GM19455 (cell line): ENCODE results near the gene RASSF8.

ENCODE experiments used
- ATAC-seq: cut with Tn5 transposase; IDR thresholded peaks from one replicate; pipeline ENCODE4 v1.9.1; 2021; ENCODE audit not compliant: unreplicated experiment

Gene RASSF8

GRCh38 chr12:26027401-26027800 lies 68.9 kb downstream of the RASSF8 start:
- no peak for ATAC-seq

DNA sequence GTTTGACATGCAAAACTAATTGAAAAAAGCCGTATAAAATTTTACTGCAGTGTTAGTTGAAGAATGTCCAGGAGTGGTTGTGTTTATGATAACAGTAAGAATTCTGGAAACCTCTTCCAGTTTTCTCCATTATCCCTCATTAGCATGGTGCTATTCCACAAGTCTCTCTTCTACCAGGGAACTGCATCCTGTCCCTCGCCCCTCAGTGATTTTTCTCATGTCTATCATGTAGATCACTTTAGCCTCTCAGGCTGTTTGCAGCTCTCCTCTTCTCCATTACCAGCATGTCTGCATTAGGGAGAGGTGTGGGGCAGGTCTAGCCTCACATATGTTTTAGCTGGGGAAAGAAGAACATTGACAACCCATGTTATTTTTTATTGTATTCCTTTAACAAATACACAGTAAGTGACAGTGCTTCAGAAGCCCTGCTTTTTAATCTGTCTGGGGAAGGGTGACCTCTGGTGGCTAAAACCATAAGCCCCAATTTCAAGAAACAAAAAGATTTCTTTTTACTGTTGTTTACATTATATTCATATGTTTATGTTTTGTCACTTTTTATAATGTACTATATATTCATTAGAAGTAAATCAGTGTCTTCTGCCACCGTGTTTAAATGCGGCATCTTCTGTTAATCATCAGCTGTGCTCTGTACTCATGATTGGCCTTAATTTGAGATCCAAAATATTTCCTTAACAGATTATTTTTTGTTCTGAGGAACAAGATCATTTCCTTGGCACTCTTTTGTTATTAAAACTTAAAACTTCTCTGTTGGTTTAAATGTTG lies 70.7 kb downstream of the RASSF8 start:
- no peak for ATAC-seq

DNA sequence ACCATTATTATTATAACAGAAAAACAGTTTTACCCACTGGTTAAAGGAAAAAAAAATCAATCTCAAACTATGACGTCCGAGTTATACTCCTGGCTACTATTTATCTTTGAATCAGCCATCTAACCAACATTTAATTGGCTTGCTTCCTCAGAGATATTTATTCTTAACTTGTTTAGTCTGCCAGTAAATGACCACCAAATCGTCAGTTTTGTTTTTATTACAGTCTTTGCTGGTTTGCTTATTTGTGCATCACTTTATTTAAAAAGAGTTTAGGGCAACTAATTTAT lies 71.2 kb downstream of the RASSF8 start:
- no peak for ATAC-seq

- ATAC-seq: no peak
These were observed 71.9 kb downstream of the RASSF8 start for GRCh38 chr12:26030371-26030770.

DNA sequence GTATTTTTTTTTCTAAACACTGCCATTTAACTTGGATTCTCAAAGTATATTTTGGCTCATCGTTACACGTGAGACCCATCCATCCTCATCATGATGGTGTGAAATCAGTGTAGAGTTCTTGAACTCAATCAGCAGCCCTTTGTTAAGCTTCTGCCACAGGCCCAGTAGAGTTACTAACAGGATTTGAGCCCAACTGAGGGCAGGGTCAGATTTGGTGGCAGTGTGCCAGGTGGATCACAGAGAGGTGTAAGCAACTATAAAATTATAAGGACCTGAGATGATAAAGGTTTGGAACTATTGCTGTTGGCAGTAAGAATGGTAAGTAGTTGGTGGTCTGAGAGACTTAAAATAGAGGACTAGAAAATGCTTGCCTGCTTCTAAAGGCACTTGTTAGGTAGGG lies 72.8 kb downstream of the RASSF8 start:
- no peak for ATAC-seq

DNA sequence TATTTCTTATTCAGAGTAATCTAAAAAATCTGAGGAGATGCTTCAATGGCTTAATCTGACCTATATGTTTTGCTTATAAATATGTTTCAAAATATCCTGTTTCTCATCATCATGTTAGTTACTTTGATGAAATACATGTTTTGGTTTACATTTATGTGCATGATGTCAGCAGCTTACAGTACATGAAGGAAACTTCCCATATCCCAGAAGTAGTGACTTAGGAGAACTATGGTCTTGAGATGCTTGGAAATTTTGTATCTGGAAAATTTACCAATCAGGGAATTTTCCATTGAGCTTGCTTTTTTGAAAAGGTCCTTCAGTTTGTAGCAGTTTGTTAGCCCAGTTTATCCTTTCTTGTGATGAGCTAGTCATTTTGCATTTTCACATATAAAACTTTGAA lies 73.3 kb downstream of the RASSF8 start:
- ATAC-seq: no peak

- ATAC-seq: no peak
These were observed 73.8 kb downstream of the RASSF8 start for GRCh38 chr12:26032290-26032689.

DNA sequence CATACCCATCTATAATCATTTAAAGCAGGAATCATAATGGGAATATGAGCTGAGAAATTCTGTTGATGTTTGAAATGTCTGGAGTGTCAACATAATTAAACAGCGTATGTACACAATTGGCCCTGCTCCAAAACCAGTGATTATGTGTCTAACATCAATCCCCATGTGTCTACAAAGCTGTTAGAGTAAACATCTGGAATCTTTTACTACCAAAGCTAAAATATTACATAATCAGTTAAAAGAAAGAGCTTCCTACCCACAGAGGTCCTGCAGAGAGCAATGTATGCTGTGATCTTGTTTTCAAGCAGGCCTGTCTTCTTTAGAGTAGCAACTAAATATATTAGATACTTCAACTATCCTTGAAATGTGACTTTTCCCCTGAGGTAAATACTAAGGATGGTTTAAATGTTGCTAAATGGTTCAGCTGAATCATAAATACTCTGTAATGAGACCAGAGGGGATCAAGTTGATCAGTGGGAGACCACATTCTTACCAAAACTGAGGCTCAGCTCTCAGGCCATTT lies 74.3 kb downstream of the RASSF8 start:
- ATAC-seq: no peak

DNA sequence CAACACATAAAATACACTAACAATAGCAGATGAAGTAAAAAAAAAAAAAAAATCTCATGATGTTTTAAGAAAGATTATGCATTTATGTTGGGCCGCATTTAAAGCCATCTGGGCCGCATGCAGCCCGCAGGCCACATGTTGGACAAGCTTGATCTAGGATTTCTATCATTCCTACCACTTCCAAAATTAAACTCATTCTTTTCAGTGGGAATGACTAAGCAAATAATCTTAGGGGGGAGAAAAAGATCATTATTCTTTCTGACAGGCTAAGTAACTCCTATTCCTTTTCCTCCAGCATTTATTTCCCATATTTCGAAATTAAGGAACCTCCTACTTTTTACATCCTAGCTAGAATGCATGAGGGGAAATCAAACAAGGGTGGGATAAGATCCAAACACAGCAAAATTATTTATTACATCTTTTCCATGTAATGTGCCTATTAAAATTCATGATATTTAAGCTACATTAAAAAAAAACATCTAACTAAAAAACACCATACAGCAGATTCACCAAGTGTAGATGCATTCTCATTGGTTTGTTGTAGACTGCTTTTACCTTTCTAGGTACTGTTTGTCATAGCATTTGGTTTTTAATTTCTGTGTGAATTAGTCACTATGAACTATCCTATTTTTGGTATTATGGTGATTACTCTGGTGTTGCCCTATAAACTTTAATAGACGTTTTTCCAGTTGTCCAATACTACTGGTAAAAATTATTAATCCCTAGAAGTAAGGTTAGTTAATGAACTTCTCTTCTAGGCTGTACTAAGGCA lies 76.1 kb downstream of the RASSF8 start:
- ATAC-seq: no peak

DNA sequence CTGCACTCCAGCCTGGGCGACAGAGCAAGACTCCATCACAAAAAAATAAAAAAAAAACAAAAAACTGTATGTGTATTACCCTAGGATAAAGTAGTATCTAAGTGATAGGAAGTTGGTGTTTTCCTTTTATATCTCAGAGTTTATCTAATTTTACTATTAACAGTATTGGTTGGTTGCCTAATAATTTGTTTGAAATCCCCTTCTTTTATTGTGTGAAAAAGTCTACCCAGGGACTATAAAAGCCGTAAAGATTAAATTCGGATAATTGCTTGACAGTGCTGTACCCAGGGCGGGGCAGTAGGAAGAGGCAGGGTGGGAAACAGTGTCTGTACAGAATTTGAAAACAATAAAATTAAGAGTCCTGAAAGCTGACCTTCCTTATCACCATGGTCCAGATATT lies 78.4 kb downstream of the RASSF8 start:
- ATAC-seq: no peak

DNA sequence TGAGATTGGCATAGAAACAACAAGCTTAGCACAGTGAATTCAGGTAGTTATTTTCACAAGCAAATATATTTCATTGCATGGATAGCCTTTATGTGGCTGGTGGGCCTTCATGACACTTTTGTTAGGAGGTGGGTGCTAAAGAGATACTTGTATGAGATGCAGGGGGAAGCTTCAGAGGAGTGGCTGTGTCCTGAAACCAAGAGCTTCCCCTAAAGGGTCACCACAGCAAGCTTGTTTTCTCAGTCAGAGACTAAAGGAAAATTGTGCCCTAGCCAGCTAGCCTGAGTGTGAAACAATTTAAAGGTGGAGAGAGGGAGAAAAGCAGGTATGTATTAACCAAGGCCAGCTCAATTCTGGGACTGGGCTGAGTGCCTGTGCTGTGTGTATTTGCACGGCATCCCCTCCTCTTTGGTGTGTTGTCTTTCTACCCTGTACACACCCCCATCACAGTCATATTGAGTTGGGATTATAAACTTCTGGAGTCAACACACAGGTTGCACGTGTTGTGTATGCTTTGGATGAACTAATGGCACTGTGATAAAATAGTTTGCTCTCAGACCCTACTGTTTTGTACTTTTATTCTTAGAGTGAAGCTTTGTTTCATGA lies 79.2 kb downstream of the RASSF8 start:
- no peak for ATAC-seq

GRCh38 chr12:26042645-26043044 lies 84.2 kb downstream of the RASSF8 start:
- no peak for ATAC-seq

- ATAC-seq: no peak
These were observed 84.9 kb downstream of the RASSF8 start for GRCh38 chr12:26043135-26044006.

- ATAC-seq: no peak
These were observed 85.5 kb downstream of the RASSF8 start for GRCh38 chr12:26044007-26044394.

- ATAC-seq: no peak
These were observed 86.1 kb downstream of the RASSF8 start for GRCh38 chr12:26044592-26044991.

DNA sequence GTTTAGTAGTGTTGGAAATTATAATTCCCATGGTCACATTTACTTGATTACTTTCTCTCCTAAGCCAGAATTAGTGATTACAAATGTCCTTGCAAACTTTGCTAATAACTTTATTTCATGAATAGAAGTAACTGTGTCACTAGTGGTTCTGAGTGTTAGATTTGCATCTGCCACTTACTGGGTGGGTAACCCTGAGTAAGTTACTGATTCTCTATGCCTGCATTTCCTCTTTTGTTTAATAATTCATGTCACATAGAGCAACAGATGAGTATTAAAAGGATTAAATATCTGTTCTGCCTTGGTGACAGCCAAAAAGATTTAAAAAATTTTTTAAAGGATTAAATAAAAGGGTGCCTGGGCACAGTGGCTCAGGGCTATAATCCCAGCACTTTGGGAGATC lies 87.7 kb downstream of the RASSF8 start:
- ATAC-seq: no peak

- no peak for ATAC-seq
These were observed 88.4 kb downstream of the RASSF8 start for GRCh38 chr12:26046906-26047305.

DNA sequence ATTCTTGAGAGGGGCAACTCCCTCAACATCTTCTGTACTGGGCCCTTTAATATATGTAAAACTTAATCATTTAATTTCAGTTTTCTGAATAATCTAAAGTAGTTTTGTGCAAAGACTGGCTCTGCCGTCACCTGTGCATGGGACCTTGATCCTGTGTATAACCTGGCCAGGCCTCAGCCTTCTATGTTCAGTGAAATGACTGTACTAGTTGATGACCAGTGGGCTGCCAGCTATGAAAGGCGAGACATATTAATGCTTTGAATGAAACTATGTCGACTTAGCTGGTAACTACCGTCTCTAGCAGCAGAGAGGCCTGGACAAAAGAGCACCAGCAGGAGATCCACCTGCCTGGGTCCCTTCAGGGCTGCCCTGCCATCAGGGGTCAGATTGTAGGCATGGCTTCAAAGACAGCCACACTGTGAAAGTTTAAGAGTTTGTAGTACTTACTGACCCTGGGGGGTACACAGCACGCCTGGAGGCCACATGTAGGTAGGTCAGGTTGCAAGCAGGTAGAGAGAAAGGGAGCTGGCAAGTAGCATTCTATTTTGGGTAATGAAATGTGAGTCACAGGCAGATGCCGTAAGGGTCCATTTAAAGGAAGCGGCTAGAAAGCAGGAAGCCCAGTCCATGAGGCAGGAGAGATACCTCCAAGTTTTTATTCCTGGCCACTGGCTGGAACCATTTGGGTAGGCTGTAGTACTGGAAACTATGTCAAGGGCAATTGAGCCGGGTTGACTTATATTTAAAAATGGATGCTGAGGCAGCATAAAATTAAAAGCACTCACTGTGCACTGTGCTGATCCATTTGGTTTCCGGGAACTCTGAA lies 89.1 kb downstream of the RASSF8 start:
- ATAC-seq: no peak

GRCh38 chr12:26052652-26053051 lies 94.2 kb downstream of the RASSF8 start:
- ATAC-seq: no peak

GRCh38 chr12:26054383-26054782 lies 95.9 kb downstream of the RASSF8 start:
- no peak for ATAC-seq
